Activated CD4-positive, alpha-beta T cell treated with anti-CD3 and anti-CD28 coated beads, Interleukin-2, amount 50 U/mL, for 48 hours (primary cell): ENCODE measurements around the gene BICD2.

Experiments
- DNase-seq, 2 experiments: peaks; one replicate each; pipeline ENCODE4 v3.0.0-alpha.2; 2020

Gene BICD2

DNA sequence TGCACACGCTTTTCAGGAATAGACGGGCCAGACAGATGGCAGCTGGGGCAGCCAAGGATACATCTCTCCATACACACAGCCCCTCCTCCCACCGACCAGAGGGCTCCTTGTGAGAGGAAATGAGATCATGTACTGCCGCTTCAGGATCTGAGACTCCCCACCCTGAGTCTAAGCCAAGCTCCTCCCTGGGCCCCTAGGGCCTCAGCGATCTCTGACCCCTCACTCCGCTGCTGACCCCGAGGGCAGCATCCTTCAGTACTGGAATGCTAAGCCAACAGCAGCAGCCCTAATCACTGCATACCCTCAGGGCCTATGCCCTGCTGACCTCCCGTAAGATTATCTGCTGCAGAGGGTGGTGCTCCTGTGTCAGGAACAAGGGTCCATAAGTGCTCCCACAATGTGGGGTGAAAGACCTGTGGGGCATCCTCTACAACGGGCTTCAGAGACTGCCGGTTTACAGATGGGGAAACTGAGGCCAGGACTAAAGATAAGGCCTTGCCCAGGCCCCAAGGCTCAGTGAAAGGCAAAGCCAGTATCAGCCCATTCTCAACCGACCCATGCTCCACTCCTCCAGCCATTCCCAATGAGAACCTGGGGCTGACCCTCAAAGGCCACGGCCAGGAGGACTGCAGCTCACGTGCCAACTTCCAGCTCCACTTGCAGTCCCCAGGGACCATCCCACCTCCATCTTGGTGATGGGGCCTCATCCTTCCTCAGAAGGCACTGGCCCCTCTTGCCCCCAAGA lies 37.5 kb downstream of the BICD2 start:
- no peak for DNase-seq

DNA sequence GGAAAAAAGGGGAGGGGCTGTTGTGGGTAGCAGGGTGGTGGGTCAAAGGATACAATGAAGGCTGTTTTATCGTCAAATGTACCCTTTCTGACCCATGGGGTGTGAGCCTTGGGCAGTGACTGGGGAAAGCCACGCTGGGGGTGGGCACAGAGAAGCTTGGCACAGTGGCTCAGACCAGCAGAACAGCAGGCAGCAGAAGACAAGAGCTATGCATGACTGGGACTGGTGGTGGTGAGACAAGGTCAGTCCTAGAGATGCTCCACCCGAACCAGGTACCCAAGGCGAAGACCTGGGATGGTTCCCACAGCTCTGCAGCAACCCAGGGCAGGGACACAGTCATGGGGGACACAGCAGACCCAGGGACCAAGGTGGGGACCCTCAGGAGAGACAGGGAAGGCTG lies 38.3 kb downstream of the BICD2 start:
- no peak for DNase-seq

DNA sequence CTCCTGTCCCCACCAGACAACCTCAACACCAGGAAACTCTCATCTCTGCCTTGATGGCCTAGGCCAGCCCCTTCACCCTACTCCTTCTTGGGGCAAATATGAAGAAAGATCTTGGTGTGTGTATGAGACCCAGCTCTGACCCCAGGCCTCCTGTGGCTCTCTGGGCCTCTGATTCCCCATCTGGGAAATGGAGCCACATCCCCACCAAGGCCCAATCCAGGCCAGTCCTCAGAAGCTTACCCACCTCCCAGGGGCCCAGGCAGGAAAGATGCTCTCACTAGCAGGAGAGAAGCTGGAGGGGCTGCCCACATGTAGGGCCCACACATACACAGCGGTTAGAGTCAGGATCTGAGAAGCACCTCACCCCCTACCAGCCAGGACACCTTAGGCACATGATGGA lies 38.9 kb downstream of the BICD2 start:
- no peak for DNase-seq

DNA sequence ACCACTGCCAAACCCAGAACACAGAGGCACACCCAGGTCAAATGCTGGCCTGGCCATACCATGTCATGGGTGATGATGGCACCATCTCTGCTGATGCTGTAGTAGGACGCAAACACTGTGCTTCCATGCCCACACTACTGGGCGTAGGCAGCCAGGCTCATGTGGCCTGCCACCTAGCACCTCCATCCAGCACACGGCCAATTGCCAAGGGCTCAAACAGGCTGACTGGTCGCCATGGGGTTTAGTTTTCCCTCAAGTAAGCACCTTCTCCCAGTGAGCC lies 39.4 kb downstream of the BICD2 start:
- DNase-seq, result no peak

DNA sequence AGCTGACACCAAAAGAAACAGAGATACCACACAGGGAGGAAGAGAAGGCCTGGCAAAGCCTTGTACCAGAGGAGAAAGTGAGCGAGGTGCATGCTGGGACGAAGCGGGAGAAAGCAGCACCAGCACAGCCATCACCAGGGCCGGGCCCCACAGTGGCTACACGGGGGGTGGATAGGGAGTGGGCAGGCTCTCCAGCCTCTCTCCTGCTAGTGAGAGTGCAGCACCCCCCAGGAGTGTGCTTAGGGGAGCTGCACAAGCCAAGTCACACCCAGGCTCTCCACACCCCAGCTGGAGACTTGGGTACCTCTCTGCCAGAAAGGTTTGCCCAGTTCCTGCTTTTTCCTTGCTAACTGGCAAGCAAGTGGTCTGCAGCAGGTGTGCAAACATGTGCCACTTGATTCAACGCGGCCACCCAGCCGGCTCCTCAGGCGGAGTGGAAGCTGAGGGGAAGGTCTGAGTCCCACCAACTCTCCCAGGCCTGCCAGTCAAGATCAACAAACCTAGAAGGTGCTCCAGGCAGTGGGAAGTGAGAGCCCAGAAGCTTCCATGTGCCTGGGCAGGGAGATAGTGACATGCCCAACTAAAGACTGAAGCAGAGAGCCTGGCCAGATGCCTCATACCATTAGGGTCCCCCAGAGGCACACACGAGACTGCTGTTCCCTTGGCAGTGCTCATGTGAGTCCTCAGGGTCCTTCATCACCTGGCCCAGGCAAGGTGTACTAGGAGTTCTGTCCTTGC lies 39.9 kb downstream of the BICD2 start:
- DNase-seq, result no peak

DNA sequence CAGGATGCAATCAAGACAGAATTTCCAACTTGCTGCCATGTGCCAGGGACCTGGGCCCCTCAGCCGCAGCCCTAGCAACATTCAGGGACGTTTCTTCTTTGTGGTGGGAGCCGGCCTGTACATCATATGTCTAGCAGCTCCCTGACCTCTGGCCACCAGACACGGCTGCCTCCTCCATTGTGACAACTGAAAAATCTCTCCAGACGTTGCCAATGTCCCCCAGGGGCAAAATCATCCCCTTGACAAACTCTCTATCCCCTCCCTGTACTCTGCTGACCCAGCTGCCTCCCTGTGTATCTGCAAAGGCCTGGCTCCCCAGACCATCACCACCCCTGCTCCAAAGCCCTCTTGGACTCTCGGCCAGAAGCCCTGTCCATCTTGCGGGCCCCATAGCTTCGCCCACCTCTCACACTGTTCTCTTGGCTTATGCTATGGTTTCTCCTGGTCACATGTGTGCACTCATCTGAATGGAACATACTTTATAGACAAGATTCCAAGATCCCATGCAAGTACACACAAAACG lies 40.8 kb downstream of the BICD2 start:
- DNase-seq, result no peak

DNA sequence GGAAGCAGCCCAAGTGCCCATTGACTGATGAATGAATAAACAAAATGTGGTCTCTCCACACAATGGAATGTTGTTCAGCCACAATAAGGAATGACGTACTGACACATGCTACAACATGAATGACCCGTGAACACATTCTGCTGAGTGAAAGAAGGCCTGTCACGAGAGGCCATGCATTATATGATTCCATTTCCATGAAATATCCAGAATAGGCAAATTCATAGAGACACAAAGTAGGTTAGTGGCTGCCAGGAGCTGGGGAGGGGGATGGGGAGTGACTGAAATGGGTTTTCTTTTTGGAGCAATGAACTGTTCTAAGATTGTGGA lies 41.4 kb downstream of the BICD2 start:
- DNase-seq, result no peak

DNA sequence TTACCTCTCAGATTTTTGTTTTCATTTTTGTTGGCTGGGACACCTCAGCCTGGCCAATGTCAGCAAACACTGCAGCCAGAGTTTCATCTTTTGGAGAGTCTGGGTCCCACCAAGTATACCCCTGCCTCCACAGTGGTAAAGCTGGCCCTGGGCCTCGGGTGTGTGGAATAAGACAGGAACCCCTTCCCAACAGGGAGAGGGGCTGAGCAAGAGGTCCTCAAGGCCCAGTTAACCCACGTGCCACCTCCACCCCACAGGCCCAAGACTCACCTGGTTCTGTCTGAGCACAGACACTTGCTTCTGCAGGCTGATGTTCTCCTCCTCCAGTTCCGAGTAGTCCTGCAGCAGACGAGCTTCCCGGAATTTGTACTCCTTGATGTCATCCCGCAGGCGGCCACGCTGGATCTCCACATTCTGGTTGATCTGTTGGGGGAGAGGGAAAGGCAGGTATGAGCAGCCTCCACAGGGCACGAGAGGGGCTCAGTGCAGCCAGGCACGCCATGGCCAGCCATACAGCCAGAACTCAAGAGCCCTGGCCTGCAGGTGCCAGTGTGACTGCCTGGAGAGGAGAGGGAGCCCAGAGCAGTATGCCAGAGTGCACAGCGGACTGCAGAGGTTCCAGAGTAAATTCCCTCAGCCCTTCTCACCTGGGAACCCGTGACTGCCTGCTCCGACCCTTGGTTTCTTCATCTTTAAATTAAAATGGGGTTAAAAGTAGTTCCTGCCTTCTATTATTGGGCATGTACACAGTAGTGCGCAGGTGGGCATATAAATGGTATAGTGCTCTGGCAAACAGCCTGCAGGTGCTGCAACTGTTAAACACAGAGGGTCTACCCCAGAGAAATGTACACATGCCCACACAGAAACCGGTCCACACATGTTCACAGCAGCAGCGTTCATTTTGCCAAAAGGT lies 42.0 kb downstream of the BICD2 start:
- no peak for DNase-seq

DNA sequence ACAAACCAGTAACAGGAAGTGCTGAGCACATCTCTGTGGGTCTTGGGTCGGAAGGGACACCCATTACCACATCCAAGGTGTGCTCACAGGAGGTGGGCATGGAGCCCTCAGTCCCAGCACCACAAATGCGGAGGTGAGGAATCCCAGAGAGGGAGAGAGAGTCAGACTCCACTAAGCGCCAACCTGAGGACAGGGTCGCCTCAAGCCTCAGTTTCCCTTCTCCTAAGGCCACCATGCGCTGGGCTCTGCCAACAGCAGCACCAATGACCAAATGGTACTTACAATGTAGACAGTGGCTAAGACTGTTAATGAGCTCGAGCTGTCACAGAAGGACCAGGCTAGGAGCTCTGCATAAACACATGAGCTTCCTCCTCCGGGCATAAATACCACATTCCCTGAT lies 43.1 kb downstream of the BICD2 start:
- DNase-seq, result no peak

DNA sequence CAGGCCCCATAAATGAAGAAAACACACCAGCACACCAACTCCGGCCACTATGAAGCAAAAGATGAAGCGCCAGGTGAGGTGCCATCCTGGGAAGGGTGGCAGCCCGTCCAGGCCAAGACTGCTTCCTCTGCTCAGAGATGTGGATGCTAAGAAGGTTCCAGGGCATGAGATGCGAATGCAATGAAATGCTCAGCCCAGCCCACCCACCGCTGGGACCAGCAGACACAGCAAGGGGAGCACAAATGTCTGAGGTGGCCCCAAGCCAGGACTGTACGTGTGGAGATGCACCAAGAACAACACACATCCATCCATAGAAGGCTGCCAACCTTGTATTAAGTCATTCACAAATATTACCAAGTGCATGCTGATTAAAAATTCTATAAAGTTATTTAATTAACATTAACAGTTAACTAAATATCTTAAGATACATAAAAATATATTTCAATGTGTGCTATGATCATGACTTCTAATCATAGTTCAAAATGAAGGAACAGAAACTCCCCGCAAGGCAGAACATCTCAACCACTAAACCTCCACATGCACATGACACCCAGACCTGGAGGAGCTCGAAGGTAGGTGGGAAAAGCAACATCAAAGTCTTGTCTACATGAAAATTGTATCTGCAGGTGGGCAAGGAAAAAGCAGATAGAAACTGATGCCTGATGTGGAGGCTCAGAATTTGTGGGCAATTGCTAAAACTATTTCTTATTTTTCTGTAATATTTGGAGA lies 43.7 kb downstream of the BICD2 start:
- no peak for DNase-seq

DNA sequence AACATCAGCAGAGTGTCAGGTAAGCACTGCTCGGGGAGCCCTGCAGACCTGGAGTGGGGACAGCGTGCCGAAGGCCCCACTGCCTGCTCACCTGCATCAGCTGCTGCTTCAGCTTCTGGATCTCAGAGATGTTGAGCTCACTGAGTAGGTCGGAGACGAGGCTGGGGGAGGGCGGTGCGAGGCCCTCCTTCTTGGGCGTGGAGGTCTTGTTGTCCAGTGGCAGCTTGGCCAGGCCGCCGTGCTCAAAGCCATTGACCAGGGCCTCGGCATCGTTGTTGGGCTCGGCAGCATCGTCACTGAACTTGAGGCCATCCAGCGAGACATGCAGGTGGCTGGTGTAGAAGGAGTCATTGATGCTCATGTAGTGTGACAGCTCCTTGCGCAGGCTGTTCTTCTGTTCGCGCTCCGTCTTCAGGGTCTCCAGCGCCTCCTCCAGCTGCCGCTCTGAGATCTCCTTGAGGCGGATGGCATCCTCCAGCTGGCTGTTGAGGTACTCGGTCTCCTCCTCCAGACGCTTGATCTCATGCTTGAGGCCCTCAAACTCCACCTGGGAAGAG lies 44.3 kb downstream of the BICD2 start:
- DNase-seq, result no peak

DNA sequence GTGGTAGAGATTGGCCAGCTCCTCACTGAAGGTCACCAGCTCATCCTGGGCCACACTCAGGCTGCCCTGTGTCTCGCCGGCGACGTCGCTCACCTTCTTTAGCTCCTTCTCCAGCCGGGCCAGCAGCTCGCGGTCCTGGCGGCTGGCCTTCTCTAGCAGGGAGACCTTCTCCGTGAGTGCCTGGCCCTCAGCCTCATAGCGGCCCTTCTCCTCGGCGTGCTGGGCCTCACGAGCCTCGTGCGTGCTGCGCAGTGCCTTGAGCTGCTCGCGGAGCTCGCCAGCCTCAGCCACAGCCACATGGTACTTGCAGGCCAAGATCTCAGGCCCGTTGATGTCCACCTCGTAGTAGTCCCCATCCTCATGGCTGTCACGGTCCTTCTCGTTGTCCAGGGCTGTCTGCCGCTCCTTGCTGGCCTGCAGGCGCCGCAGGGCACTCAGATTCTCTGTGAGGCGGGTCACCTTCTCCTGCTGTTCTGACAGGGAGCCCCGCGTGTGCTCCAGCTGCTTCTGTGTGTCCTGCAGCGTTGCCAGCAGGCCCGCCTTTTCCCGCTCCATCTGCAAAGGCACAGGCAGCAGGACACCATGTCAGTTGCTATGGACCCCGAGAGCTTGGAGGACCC lies 45.5 kb downstream of the BICD2 start:
- DNase-seq, result no peak

DNA sequence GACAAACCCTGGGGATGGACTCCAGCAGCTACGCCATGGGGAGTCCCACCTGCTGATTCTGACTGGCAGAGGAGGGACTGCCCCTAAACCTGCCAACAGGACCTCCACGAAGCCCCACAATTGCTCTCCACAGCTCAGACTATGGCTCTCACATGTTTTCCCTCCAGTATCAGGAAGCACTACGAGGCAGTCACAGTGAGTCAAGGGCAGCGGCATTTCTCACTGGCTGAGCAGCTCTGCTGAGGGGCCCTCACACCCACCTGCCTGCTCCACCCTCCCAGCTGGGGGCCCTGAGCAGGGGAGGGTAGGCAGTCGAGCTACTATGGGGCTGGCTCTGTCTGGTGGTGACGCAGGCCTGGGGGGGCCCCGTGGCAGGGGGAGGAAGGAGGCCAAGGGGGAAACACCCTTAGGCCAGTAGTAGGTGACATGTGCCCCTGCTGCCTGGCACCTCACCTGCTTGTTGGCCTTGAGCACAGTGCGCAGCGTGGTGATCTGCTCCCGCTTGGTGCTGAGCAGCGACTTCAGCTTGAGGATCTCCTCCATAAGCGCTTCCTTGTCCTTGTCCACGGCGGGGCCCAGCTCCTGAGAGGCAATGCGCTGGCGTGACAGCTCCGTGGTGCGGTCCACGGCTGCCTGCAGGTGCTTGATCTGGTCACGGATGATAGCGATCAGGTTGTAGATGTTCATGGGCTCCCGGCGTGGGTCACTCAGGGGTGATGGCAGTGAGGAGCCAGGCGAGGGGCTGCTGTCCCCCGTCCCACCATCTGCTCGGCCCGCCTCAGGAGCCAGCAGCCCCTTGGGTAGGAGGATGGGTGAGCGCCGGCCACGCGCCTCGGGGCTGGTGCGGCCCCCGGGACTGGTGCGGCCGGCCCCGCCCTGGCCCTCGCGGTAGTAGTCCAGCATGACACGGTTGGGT lies 46.3 kb downstream of the BICD2 start:
- no peak for DNase-seq

DNA sequence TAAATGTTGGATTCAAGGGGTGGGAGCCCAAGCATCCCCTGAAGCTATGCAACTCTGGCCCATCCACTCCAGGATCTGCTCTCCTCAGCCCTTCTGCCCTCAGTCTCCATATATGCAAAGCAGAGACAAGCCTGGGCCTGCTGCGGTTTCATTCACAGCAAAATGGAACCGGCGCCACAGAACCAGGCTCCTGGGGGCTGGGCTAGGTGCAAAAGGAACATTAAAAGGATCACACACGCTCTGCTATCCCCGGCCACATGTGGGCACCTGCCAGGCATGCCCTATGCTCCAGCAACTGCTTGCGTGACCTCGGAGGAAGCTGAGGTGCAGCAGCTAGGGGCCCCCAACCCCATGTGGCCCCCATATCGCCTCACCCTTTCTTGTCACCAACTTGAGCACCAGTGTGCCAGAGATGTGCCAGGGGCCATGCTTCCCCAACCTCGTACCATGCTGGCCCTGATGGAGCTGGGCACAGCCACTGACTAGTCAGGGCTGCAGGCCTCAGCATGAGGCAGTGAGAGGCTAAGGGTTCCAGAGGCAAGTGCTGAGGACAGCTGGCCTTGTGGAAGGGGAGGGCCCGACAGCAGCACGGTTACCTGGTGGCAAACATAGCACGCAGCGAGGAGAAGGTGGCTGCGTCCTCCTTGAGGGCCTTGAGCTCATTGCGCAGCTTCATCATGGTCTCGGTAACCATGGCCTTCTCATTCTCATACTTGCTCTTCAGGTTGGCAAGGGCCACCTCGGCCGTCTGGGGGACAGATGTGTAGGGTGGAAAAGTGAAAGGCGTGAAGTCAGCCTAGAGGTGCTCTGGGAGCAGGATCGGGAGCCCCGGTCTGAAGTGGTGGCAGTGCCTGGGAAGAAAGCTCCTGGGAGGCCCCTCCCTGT lies 47.2 kb downstream of the BICD2 start:
- DNase-seq, result no peak

DNA sequence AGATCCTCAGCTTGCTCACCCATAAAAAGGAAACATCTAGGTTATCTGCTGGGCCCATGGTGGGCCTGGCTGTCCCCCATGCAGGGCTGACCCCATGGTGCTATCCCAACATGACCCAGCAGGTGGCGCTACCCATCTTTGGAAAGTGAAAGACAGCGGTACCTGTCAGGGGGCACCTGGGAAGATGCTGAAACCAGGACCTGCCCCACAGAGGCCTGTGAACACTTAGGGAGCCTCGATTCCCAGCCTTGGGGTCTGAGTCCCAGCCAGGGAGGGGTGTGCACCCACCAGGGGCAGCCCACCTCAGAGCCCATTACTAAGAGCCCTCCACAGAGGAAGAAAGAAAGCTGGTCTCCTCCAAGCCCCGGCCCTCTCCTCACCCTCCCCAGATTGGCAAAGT lies 48.1 kb downstream of the BICD2 start:
- DNase-seq, result peak; percentile 90 to 91

DNA sequence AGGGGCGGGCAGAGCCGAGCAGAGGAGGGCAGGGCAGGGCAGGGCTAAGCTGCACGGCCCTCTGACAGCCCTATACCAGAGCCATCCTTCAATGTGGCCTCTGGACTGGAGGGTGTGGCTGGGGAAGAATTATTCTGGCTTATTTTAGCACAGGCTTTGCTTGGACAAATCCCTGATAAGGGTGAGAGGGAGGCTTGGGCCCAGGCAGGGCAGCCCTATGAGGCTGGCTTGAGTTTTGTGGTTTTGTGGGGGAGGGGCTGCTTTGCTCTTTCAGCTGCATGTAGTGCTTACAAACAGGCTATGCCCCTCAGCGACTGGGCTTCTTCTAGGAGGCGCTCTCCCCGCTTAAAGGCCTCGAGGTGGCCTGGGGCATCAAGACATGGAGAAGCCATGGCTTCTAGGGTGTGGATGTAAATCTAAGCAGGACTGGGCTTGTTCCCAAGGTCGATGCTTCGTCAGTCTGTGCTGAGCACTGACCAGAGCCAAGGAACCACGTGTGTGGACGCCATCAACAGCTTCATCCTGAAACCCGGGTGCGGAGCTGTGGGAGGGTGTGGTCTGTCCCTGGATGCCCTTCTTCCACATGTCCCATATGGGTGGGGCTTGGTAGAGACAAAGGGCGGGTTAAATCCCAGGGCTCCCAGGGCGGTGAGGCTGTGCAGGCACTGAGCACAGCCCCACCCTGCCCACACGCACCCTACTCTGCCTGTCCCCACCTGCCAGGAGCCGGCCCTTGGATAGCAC lies 49.0 kb downstream of the BICD2 start:
- DNase-seq, result no peak

DNA sequence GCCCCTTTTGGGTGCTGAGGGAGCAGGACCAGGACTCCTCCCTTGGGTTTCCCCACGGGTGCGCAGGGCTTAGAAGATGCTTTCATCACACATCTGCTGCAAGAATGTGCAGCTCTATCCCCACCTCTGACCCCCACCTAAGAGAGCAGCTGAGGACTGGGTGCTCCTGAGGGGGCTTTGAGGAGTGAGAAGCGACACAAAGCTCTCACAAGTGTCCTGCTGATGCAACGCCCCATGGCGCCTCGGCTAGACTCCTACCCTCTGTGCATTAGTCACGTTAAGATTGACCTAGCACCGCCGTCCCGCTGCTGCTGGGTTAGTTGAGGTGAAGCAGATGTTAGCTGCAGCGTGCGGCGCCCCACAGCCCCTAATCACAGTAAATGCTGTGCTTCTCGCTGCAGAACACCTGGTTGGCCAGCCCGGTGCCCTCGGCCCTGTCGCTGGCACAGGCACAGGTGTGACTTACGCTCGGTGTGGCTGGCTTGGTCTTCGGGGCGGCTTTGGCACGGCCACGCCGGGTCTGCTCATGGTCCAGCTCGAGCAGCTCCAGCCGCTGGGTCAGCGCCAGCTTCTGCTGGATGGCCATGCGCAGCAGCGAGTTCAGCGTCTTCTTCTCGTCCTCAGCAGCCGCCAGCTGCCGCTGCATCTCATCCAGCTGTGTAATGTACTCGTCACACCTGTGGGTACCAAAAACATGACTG lies 49.7 kb downstream of the BICD2 start:
- no peak for DNase-seq

DNA sequence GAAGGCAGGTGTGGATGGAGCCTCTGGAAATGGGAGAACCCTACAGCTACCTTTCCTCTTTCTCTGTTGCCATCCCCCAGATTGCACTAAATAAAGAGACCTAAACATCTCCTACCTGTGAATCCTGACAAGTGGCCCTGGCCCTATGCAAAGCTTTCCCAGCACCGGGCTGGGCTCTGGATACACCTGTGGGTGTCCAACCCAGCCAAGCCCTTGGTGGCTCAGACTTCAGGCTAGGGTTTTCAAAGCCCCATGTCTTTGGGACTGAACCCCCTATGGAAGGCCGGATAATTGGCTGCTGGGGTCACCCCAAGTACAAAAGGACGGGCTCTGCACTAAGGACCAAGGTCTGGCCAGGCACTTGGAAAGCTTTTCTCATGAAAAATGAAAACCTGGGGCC lies 50.6 kb downstream of the BICD2 start:
- DNase-seq, result no peak

DNA sequence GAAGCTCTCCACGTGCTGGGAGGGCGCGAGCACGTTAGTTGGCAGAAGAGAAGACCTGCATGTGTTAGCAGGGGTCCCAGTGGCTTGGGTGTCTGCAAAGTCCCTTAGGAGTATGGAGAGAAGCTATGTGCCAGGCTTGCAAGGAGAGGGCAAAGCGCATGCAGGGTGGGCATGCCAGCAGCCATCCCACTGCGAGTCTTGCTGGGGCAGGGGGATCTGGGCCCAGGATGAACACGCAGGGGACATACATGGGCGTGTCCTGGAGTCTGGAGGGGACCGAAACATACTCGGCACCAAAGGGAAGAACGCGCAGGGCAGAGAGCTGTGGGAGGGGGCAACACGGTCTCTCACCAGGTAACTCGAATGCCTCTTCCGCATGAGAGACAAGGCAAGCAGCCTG lies 51.1 kb downstream of the BICD2 start:
- DNase-seq, result no peak
